Hematopoietic multipotent progenitor cell treated with erythropoietin and hydrocortisone succinate and interleukin-3 and kit ligand, for 6 days (in vitro differentiated cells): ENCODE measurements around the gene PARD3B.
A peak's percentile ranks its signal among the peaks of the same experiment; 100 is the strongest.

Experiments
- DNase-seq: peaks from one replicate; pipeline ENCODE4 v3.0.0-alpha.2; 2015

Gene PARD3B

GRCh38 chr2:204860274-204860673 lies 315.0 kb downstream of the PARD3B start:
- DNase-seq = no peak

DNA sequence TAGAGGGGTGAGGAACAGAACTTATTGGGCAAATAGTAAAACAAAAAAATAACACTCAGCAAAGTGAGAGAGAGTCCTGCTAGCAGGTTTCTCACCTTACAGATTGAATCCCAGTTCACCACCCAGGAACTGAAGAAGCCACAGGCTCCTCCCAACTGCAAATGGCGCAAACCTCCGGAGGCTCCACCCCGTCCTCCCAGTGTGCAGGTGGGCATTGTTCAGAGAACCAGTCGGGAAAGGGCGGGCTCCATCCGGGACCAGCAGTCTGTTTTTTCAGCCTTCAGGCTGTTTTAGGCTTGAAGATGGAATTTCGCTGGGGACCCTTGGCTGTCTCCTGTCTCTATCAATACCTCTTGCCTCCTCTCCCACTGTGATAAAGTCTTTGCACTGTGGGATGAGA lies 317.5 kb downstream of the PARD3B start:
- DNase-seq = no peak

DNA sequence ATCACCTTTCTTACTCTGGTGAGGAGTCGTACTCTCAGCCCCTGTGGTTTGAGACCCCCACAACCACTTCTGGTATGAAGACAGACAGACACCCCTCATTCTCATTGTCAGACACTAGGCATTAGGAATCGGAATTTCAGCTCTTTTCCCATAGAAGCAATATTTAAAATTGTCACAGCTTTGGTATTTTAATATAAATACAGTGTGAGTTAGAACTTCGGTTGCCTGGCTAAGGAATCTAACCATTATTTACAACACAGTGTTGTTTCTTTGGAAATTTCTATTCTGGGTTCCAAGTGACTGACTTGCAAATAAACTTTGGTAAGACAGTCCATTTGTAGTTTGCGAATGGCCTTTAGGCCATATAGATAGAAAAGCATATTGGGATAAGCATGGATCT lies 318.1 kb downstream of the PARD3B start:
- DNase-seq = no peak

DNA sequence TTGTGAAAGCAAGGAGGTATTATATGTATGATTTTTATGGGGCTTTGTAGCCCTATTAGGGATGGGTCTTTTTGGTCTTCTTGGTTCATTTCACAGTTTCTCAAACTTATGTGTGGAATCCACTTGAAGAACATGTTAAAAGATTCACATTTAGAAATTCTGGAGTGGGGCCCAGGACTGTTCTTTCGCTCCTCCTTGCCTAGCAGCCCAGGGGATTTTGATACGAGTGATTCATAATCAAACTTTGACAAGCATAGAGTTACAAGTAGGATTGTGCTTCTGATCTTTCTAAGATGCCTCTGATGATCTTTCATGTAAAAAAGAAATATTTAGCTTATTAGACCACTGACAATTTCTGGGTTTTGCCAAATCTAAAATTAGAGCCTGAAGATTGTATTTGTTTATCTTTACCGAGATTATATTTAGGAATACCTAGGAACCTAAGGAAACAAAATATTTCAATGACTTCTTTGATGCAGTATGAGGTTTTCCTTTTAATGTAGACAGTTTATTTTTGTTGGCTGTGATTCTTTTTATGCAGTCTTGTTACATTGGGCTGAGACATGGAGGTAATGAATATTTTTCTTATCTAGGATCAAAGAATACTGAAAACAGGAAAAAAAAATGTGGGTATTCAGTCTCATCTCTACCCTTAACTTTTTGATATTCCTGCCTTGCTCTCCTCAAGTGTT lies 324.0 kb downstream of the PARD3B start:
- no peak for DNase-seq

DNA sequence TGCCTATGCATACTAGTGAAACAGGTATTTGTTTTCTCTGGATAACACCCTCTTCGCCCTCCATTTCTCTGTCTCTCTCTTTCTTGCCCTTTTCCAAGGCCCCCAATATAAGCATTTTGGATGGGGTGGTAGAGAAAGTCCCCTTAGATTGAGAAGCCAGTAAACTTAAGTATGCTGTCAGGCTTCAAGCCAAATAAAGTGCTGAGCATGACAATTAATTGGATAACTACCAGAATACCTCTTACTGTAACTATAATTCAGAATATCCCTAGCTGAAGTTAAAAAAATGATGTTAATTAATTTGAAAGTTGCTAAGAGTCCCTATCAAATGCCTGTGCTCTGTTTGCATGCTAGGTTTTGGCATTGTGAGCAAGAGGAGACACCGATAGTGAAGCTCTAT lies 324.8 kb downstream of the PARD3B start:
- no peak for DNase-seq

DNA sequence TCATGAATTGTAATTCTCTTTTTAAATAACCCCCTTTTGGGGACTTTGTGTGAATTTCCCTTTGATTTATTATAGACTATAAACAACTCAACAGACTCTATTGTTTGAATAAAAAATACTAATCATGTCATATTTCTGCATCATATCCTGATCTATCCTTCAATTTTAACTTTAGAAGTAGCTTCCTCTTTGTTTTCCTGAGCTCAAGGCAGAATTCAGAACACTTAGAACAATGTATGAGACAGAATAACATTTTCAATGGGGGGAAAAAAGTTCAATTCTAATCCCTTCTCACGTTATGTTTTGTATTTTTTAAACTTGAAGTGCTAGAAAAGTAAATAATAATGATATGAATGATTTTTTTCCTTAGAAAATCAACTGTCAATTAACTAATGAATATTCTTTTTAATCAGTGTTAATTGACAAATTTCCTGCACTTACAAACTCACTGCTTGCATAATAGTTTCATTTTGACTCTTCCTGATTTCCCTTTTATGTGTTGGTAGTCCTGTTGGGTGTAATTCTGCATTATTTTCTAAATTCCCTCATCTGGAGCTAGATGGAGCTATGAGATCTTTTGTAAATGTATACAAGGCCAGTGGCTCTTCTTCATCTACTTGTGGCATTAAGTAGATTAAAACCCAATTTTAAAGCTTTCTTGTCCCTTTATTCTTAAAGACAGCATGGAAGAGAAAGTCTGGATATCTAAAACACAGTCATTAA lies 326.1 kb downstream of the PARD3B start:
- DNase-seq = peak; percentile 55

- no peak for DNase-seq
Observed at GRCh38 chr2:204876311-204876710, 331.0 kb downstream of the PARD3B start.

DNA sequence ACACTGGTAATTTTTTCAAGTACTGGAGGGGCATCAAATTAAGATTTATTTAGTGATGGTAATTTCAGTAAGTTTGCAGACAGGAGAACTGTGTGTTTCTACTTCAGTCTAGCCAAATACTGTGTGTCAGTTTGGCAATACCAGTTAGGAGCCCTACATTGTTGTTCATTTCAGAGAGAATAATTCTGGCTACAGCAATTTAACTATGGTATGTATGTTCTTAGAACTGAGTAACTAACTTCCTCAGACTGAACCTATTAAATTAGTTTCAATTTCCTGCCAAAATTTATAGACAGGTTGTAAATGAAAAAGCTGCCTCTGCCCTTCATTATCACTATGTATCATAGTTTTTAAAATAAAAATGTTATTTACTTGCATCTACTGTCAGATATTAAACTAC lies 332.4 kb downstream of the PARD3B start:
- DNase-seq = no peak

DNA sequence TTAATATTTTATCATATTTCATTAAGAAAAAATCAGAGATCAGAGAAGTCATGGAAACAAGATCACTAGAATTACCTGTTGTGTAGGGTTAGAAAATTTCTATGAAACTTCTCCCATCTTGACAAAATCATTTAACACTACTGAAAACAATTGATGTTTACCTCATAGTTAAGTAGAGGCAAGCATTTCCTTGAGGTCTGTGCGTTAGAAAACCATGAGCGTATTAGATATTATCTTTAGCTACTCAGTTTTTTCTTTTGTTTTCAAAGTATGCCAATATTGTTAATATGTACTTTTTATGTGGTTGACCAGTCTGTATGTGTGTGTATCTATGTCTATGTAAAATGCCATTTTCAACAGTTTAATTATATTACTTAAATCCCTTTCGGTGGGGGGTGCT lies 335.7 kb downstream of the PARD3B start:
- no peak for DNase-seq

- DNase-seq = no peak
Observed at GRCh38 chr2:204881655-204882054, 336.4 kb downstream of the PARD3B start.

DNA sequence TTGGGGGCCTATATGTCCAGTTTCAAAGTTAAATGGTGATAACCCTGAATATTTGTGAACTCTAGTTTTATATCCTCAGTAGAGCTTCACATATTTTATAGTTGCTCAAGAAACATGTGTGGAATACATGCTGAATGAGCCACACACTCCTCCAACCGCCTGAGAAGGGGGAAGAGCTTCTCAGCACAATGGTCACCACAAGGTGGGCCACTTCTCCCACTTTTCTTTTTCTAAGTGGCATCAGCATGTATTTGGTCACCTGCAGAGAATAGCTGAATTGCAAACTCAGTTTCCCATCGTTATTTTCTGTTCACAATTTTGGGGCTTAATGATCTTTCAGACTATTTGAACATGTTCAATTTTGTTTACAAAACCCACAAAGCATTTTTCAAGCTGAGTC lies 340.5 kb downstream of the PARD3B start:
- peak; percentile 29 for DNase-seq

DNA sequence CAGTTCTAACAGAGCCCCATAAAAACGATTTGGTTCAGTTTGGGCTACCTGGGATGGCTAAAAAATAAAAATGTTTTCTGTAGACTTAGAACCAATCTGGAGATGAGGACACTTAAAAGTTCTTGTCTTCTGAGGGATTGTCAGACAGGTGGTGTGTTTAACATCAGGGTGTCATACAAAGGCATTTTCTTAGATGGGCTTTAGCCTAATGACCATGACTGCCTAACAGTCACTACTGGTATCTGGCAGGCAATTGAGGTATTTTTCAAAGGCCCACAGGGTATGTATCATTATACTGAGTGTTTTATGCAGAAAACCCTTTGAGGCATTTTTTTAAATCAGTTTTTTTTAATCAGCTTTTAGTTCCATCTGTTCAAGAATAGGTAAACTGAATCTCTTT lies 341.4 kb downstream of the PARD3B start:
- no peak for DNase-seq

GRCh38 chr2:204888222-204888621 lies 342.9 kb downstream of the PARD3B start:
- DNase-seq = no peak

GRCh38 chr2:204890680-204891079 lies 345.4 kb downstream of the PARD3B start:
- no peak for DNase-seq

DNA sequence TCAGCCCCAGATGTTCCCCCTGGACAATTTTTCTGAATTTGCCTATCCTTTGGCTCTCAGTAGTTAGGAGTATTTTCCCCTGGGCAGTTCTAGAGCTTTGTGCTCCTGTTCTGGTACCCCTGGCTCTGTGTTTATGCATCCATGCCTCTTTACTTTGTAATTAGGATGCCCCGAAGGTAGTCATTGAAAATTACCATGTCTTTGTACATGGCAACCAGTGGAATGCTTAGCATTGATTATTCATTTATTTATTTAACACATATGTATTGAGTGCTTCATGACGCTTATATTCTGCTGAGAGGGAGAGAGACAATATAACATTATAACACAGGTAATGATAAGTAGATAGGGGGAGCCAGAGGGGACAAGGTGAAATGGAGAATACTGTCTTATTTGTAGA lies 346.5 kb downstream of the PARD3B start:
- no peak for DNase-seq

DNA sequence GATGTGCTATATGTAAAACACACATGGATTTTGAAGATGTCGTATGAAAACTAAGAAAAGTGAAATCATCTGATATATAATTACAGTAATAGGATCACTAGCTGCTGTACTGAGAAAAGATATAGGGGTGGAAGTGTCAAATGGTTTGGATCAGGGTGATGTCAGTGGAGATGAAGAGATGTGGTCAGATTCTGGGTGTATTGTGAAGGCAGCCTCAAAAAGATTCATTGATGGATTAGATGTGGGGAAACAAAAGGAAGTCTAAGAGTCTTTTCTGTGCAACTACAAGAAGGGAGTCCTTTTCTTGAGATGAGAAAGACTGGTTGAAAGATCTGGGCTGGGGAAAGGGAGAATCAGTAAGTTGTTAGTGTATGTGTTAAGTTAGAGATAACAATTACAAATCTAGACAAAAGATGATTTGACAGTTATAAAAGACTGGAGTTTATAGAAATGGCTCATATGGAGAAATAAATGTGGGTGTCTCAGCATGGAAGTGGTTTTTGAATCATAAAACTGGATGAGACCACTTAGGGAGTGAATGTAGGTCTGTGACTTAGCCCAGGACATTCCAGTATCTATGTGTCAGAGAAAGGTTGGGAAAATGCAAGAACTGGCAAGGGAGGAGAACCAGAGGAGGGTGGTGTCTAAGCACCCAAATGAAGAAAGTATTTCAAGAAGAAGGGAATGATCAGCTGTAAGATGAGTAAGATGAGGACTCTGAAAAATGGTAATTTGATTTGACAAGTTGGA lies 347.4 kb downstream of the PARD3B start:
- no peak for DNase-seq

DNA sequence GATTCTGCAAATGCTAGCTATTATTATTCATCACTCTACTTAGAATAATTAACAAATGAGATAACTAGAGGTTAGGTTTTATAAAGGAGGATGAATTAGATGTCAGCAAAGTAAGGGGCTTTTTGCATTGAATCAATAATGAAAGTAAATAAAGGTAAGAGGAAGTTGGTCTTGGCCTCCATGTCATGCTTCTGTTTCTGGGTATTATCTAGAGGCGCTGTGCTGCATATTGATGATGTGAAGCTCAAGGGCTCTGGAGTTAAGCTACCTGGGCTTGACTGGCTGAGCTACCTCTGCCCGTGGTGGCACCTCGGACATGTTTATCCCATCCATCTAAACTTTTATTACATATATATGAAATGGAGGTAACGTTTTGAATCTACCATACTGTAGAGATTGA lies 350.9 kb downstream of the PARD3B start:
- no peak for DNase-seq

DNA sequence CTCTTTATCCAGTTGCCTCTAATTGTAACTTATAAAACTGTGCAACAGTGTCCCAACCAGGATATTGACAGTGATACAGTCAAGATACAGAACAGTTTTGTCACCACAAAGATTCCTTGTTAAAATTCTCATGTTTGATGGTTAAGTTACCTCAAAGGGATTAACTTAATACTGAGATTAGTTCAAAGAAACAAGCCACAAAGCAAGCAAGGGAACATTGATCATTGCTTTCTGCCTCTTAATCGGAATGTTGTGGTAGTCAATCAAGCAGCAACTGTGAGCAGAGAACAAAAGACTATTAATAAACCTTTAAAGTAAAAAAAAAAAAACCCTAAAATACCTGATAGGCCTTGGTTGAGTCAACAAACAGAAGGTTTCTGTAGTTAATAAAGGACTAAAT lies 352.3 kb downstream of the PARD3B start:
- no peak for DNase-seq

GRCh38 chr2:204898928-204899640 lies 353.8 kb downstream of the PARD3B start:
- no peak for DNase-seq

DNA sequence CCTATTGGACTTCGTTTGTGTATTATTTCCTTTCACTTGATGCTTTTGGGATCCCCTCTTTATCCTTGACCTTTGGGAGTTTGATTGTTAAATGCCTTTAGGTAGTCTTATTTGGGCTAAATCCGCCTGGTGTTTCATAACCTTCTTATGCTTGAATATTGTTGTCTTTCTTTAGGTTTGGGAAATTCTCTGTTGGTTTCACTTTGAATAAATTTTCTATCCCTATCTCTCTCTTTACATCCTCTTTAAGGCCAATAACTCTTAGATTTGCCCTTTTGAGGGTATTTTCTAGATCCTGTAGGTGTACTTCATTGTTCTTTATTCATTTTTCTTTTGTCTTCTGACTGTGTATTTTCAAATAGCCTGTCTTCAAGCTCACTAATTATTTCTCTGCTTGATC lies 354.7 kb downstream of the PARD3B start:
- DNase-seq = no peak

DNA sequence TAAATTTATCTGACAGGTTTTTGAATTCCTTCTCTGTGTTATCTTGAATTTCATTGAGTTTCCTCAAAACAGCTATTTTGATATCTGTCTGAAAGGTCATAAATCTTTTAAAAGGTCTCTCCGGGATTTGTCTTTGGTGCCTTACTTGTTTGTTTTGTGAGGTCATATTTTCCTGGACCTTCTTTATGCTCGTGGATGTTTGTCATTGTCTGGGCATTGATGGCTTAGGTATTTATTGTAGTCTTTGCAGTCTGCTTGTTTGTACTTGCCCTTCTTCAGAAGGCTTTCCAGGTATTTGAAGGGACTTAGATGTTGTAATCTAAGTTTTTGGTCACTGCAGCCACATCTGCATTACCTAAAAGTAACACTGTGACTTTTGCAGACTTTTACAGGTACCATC lies 355.2 kb downstream of the PARD3B start:
- no peak for DNase-seq

GRCh38 chr2:204900910-204901309 lies 355.6 kb downstream of the PARD3B start:
- no peak for DNase-seq

DNA sequence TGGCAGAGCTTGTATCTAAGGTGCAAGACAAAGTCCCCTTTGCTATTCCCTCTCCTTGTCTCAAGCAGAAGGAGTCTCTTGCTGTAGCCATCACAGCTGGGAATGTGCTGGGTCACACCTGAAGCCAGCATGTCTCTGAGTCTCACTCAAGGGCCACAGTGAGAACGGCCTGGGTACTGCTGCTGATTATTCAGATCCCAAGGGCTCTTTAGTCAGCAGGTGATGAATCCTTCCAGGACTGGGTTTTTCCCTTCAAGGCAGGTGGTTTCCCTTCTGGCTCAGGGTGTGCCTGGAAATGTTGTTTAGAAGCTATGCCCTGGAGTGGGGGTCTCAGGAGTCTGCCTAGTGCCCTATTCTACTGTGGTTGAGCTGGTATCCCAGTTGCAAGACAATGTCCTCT lies 356.3 kb downstream of the PARD3B start:
- DNase-seq = no peak
